ENCODE data around the gene PMFBP1. TPM values are rescaled to one million over a fixed set of nuclear protein-coding genes. Genes with fewer than 3 reads are reported as not detected.
A peak's percentile ranks its signal among the peaks of the same experiment; 100 is the strongest.

Gene PMFBP1
- total and polyA plus RNA-seq, 10 of the 15 experiments (the other 5 are each of a cell fraction or from before 2014, with no cell fraction given): 0.40 to 2.3 (median 1.1) TPM

DNA sequence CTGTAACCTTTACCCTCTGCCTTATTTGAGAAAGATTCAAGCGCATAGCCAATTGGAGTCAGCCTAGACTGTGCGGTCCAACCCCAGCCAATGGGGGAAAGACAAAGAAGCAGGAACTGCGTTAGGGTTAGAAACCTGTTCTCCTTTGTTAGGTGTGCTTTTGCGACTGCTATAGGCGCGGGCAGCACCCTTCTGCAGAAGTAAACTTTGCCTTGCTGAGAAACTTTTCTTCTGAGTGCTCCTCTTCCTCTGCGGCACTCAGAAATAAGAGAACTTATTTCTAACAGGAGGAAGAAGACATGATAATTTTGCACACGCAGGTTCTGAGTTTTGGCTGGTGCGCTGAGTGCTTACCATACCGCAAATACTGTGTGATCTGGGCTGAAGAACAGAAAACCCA lies 87.5 kb downstream of the PMFBP1 start:
- CTCF ChIA-PET: no interaction called here
- RAD21 ChIA-PET (ENCODE audit: unreplicated experiment): no interaction called here
- POLR2A ChIA-PET: no interaction called here
- no TSS peak for BruUV-seq (replicated peaks)
- SMC1A ChIA-PET (ENCODE audit: uncharacterized antibody, unreplicated experiment): interaction anchor here (1.2 to 1.5 kb wide), 2 partner anchors 7 to 15 kb away, joined by 3 read pairs; no protein-coding TSS in a partner anchor
- Histone ChIP-seq H3K4me1 (ENCODE audit: control insufficient read depth, insufficient read depth, low read length) (no peaks in the 10 kb centered on the region), H3K4me3 (no peak overlapping the region), H3K27ac (ENCODE audit: control insufficient read depth, insufficient read depth) (no peak overlapping the region), H3K9ac (ENCODE audit: control insufficient read depth, insufficient read depth, low read length) (no peak overlapping the region), H3K9me3 (replicated peaks; ENCODE audit: control insufficient read depth, insufficient read depth, low read length) (peaks cover 3% of the 10 kb centered on the region; the same call in 1 of the 3 replicates), H3K36me3 (ENCODE audit: control insufficient read depth in 2 of 2, insufficient read depth in 2 of 2, low read length in 1 of 2) (peaks cover 4 to 16% of the 10 kb centered on the region in 2 experiments; a peak in 2 of 4 replicates), H3K27me3 (replicated peaks in 1 of 2; ENCODE audit: control insufficient read depth in 2 of 2, insufficient read depth in 2 of 2, low read length in 1 of 2) (no peaks in the 10 kb centered on the region), H3K4me2 (ENCODE audit: control insufficient read depth, insufficient read depth) (no peak overlapping the region), H2AFZ (ENCODE audit: control insufficient read depth, low read depth, low read length) (no peak overlapping the region), H3K79me2 (ENCODE audit: control insufficient read depth, insufficient read depth, low read length) (no peaks in the 10 kb centered on the region), H4K20me1 (ENCODE audit: control insufficient read depth, insufficient read depth) (no peaks in the 10 kb centered on the region)
- ATAC-seq: no peak
- in situ Hi-C loops (cut with MboI): no loop called here
- no peak for FAIRE-seq
- DNase-seq (ENCODE audit: low read depth, low spot score): no peak
- intact Hi-C loops (cut with micrococcal nuclease; ENCODE audit: unreplicated experiment): no loop called here
- 98% methylated on average over 10 of the region's 10 CpGs for WGBS (ENCODE audit: insufficient coverage, insufficient replicate concordance, low lambda C conversion rate, missing lambda C conversion rate)
- TF ChIP-seq NFYA (IDR thresholded peaks at IDR 0.05; ENCODE audit: borderline replicate concordance, low read depth, low read length) (no peak), MEF2B (IDR thresholded peaks at IDR 0.05; ENCODE audit: partially characterized antibody, poor library complexity, severe bottlenecking) (no peak), CBX5 (IDR thresholded peaks at IDR 0.05; ENCODE audit: low read depth) (0 out of 2 replicates have a peak, but pooled peaks have one; percentile 60), NKRF (conservative IDR thresholded peaks at IDR 0.05) (no peak)
